Astrocyte (in vitro differentiated cells and primary cell): ENCODE results near the gene BATF3. TPM values are rescaled to one million over a fixed set of nuclear protein-coding genes. Genes with fewer than 3 reads are reported as not detected.

ENCODE experiments used
- DNase-seq: peaks from one replicate; pipeline ENCODE4 v3.0.0-alpha.2; 2010; ENCODE audit warnings: low read depth
- FAIRE-seq: peaks from 2 replicates; lab custom pipeline; 2011; peaks lifted over from hg19 to GRCh38; lab: Jason Lieb, UNC
- H2AFZ ChIP-seq: 2 replicates; pipeline ENCODE4 v1.6.0; 2012; ENCODE audit warnings: low read depth, low read length, inconsistent platforms
- H3K27ac ChIP-seq: 2 replicates; pipeline ENCODE4 v1.5.1; 2011; ENCODE audit warnings: low read depth, low read length, inconsistent platforms
- H3K27me3 ChIP-seq: 2 replicates; pipeline ENCODE4 v1.6.0; 2011; ENCODE audit warnings: low read length, inconsistent platforms; ENCODE audit not compliant: insufficient read depth
- H3K36me3 ChIP-seq: 2 replicates; pipeline ENCODE4 v1.5.1; 2011; ENCODE audit warnings: low read length, inconsistent platforms; ENCODE audit not compliant: insufficient read depth
- H3K4me1 ChIP-seq: 2 replicates; pipeline ENCODE4 v1.5.1; 2011; ENCODE audit warnings: low read length, inconsistent platforms; ENCODE audit not compliant: insufficient read depth
- H3K4me2 ChIP-seq: 2 replicates; pipeline ENCODE4 v1.6.0; 2012; ENCODE audit warnings: low read length, inconsistent platforms
- H3K4me3 ChIP-seq: 2 replicates; pipeline ENCODE4 v1.5.1; 2011; ENCODE audit warnings: low read depth, mild to moderate bottlenecking, low read length, inconsistent platforms; ENCODE audit not compliant: insufficient read depth
- H3K79me2 ChIP-seq: 2 replicates; pipeline ENCODE4 v1.6.0; 2012; ENCODE audit warnings: mild to moderate bottlenecking, low read length, inconsistent platforms; ENCODE audit not compliant: insufficient read depth
- H3K9ac ChIP-seq: 2 replicates; pipeline ENCODE4 v1.6.0; 2012; ENCODE audit warnings: mild to moderate bottlenecking, low read length, inconsistent platforms
- H3K9me3 ChIP-seq: 2 replicates; pipeline ENCODE4 v1.5.1; 2012; ENCODE audit warnings: low read depth, mild to moderate bottlenecking, low read length, inconsistent platforms; ENCODE audit not compliant: insufficient read depth
- H4K20me1 ChIP-seq: 2 replicates; pipeline ENCODE4 v1.6.0; 2012; ENCODE audit warnings: low read length, inconsistent platforms; ENCODE audit not compliant: insufficient read depth
- H3K27ac Mint-ChIP-seq: one replicate; pipeline ENCODE4 v1.8.0; 2021; ENCODE audit warnings: mild to moderate bottlenecking, mixed read lengths; ENCODE audit not compliant: unreplicated experiment
- H3K27me3 Mint-ChIP-seq: one replicate; pipeline ENCODE4 v1.8.0; 2021; ENCODE audit warnings: low read depth, mixed read lengths; ENCODE audit not compliant: unreplicated experiment
- H3K36me3 Mint-ChIP-seq: one replicate; pipeline ENCODE4 v1.8.0; 2021; ENCODE audit warnings: low read depth, mixed read lengths; ENCODE audit not compliant: unreplicated experiment
- H3K4me1 Mint-ChIP-seq: one replicate; pipeline ENCODE4 v1.8.0; 2021; ENCODE audit warnings: low read depth, mixed read lengths; ENCODE audit not compliant: unreplicated experiment
- H3K4me3 Mint-ChIP-seq: one replicate; pipeline ENCODE4 v1.8.0; 2021; ENCODE audit warnings: mild to moderate bottlenecking, moderate library complexity, mixed read lengths; ENCODE audit not compliant: unreplicated experiment
- H3K9me3 Mint-ChIP-seq: one replicate; pipeline ENCODE4 v1.8.0; 2021; ENCODE audit warnings: mild to moderate bottlenecking, mixed read lengths; ENCODE audit not compliant: unreplicated experiment
- EZH2 ChIP-seq: IDR thresholded peaks from 2 replicates; pipeline ENCODE4 v1.6.1; 2012; ENCODE audit warnings: mild to moderate bottlenecking, low read length, inconsistent platforms; ENCODE audit not compliant: insufficient read depth
- total RNA-seq: library from RNA; stranded (reverse); gene quantifications from 2 replicates; pipeline ENCODE4 v1.2.1, GENCODE V29; 2021
- TF ChIP-seq, protein P1 (sequence below): IDR thresholded peaks from 2 replicates; pipeline ENCODE4 v1.5.1; 2011; ENCODE audit warnings: low read depth, mild to moderate bottlenecking, inconsistent platforms, low read length, moderate library complexity; ENCODE audit not compliant: insufficient read depth

BATF3 gene
- total RNA-seq, 1 donor from 2014 or later: 1.9 TPM

DNA sequence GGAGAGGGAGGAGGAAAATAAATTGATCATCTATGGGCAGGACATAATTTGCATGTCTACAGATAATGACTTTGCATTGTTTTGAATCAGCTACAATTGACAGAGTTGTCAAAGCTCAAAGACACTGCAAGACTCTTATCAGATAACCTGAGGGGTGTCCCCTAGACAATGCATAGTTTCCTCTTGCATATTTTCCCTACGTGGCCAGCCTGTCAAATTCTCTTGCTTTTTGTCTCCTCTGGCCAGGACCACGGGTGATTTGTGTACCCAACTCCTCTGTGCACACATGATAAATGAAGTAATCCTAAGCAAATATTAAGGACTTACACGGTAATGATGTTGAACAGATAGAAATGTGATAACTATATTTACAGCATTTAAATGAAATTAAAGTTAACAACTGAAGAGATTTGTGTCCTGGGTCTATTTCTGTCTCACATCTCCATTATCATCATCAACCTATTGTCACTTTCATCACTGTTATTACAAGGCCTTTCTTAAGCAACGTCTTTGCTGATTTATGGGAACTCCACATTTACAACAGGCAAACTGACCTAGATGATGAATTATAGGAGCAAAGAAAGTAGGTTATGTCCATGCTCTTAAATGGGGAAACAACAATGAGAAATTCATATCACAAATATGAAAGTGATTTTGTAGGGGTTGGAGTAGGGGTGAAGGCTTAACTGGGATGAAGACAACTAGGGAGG is 18.8 kb downstream of the BATF3 start:
- Mint-ChIP-seq H3K4me1 (no peaks in the 10 kb centered on the region), H3K27ac (no peak overlapping the region), H3K27me3 (peaks cover 21% of the 10 kb centered on the region), H3K36me3 (no peaks in the 10 kb centered on the region), H3K9me3 (no peaks in the 10 kb centered on the region), H3K4me3 (no peak overlapping the region)
- H3K9me3 ChIP-seq: no peaks in the 10 kb centered on the region
- H2AFZ ChIP-seq: no peak overlapping the region
- no peaks in the 10 kb centered on the region for H3K27me3 ChIP-seq
- no peaks in the 10 kb centered on the region for H3K79me2 ChIP-seq
- no peaks in the 10 kb centered on the region for H3K4me1 ChIP-seq
- no peak for TF ChIP-seq EZH2
- TF ChIP-seq, protein P1, sequence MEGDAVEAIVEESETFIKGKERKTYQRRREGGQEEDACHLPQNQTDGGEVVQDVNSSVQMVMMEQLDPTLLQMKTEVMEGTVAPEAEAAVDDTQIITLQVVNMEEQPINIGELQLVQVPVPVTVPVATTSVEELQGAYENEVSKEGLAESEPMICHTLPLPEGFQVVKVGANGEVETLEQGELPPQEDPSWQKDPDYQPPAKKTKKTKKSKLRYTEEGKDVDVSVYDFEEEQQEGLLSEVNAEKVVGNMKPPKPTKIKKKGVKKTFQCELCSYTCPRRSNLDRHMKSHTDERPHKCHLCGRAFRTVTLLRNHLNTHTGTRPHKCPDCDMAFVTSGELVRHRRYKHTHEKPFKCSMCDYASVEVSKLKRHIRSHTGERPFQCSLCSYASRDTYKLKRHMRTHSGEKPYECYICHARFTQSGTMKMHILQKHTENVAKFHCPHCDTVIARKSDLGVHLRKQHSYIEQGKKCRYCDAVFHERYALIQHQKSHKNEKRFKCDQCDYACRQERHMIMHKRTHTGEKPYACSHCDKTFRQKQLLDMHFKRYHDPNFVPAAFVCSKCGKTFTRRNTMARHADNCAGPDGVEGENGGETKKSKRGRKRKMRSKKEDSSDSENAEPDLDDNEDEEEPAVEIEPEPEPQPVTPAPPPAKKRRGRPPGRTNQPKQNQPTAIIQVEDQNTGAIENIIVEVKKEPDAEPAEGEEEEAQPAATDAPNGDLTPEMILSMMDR: no peak
- H3K36me3 ChIP-seq: no peaks in the 10 kb centered on the region
- no peak overlapping the region for H3K9ac ChIP-seq
- no peak for DNase-seq
- FAIRE-seq: no peak
- H3K4me2 ChIP-seq: no peak overlapping the region
- H3K4me3 ChIP-seq: no peak overlapping the region
- no peak overlapping the region for H3K27ac ChIP-seq
- H4K20me1 ChIP-seq: no peaks in the 10 kb centered on the region

DNA sequence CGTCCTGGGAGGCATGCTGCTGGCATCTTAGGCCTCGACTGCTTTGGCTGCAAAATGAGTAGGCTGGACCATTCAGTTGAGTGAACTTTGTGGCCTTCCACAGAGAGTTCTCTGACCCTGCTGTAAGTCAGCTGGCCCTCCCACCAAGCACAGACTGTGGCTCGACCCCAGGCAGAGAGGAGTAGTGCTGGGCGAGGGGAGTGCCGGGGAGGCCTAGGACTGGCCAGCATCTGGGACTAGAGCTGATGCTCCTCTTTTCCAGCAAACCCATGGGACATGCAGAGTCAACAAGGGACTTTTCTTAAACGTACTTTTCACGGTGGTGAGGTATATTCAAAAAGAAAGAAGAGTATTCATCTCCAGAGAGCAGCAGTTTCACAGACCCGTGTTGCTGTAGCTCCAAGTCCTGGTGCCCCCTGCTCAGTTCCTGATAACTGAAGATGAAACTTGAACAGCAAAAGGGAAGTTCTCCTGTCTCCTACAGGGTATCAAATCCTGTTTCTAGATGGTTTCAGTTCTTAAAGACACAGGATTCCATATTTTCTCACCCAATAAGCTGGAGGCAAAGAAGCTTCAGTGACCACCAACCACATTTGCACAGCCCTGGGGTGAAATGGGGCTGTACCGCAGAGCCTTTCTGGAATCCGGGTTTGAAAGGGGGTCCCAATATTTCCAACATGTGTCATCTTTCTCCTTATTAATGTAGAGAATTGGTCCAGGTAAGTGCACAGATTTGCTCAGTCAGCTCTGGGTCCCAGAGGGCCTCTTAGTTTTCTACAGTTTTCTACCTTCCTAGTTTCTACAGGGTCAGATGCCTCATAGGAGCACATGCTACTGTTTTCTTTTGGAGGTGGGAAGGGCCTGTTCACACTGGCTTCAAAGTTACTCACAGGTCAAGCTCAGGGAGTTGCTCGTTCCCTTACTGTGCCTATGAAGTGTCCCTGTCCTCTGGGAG is 20.9 kb downstream of the BATF3 start:
- Histone ChIP-seq H3K79me2 (no peaks in the 10 kb centered on the region), H4K20me1 (no peaks in the 10 kb centered on the region), H3K4me1 (no peaks in the 10 kb centered on the region), H3K36me3 (no peaks in the 10 kb centered on the region), H3K4me2 (no peak overlapping the region), H3K4me3 (no peak overlapping the region), H2AFZ (no peak overlapping the region), H3K27ac (no peak overlapping the region), H3K9ac (no peak overlapping the region), H3K27me3 (no peaks in the 10 kb centered on the region), H3K9me3 (no peaks in the 10 kb centered on the region)
- peaks cover 11% of the 10 kb centered on the region for H3K27me3 Mint-ChIP-seq
- FAIRE-seq: no peak
- no peaks in the 10 kb centered on the region for H3K9me3 Mint-ChIP-seq
- H3K36me3 Mint-ChIP-seq: no peaks in the 10 kb centered on the region
- H3K4me3 Mint-ChIP-seq: no peak overlapping the region
- no peak for DNase-seq
- TF ChIP-seq EZH2: no peak
- TF ChIP-seq, protein P1: no peak
- no peaks in the 10 kb centered on the region for H3K4me1 Mint-ChIP-seq
- no peak overlapping the region for H3K27ac Mint-ChIP-seq
